SK-N-MC (cell line): Measurements from ENCODE around the gene SLC52A3.

ENCODE experiments used
- EZH2 ChIP-seq: fragments of 200-600 bp; sonication (generic); IDR thresholded peaks from one replicate; pipeline ENCODE4 v1.6.1; 2017; ENCODE audit warnings: antibody characterized with exemption
- FOXP2 ChIP-seq: optimal IDR thresholded peaks from 2 replicates; pipeline ENCODE3; 2011; ENCODE audit warnings: mild to moderate bottlenecking, moderate library complexity; ENCODE audit not compliant: insufficient read depth; ENCODE audit errors: extremely low read length, control extremely low read depth
- POLR2AphosphoS5 ChIP-seq: IDR thresholded peaks from 2 replicates; pipeline ENCODE4 v1.6.1; 2012; ENCODE audit warnings: mild to moderate bottlenecking, low read depth, low read length, borderline replicate concordance

DNA sequence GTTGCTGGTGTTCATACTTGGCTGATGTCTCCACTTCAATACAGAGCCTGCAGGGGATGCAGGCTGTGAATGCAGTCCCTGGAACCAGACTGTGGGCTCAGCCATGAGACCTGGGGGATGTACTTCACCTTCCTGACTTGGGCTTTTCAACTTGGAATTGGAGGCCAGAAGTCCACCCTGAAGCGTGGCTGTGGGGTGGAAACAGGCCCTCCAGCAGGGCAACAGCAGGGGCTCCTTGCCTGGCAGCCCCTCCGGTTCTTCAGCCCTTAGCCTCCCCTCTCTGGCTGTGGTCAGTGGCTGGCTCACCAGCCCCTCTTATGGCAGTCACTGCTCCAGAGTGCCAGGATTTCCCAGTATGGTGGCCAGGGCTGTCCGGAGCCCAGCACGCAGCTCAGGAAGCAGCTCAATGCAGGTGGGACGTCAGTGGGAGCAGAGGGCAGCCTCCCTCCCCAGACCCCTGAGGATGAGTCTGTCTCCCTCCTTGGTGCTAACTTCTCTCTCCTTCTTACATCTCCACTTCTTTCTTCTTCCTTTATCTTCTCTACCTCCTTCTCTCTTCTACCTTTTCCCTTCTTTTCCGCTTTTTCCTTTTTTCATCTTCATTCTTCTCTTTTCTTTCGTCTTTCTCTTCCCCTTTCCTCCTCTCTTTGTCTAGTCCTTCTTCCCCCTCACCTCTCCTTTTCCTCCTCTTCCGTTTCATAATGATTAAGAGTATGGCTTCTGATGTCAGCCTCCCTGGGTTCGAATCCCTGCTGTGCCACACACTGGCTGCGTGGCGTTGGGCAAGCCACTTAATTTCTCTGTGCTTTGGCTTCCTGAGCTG is 45.3 kb downstream of the SLC52A3 start:
- TF ChIP-seq EZH2 = no peak
- TF ChIP-seq POLR2AphosphoS5 = no peak
- no peak for TF ChIP-seq FOXP2
